NCI-H2107 (cell line): Measurements from ENCODE around the gene CDC42BPB.
"Not testable (repeated sequence)": the region's sequence is repeated elsewhere in the genome, so short reads cannot be mapped to it uniquely, and the experiment has no call there.

Source experiments
- DNase-seq: peaks from one replicate; lab custom pipeline; 2025; lab: John Stamatoyannopoulos, UW

Gene CDC42BPB

DNA sequence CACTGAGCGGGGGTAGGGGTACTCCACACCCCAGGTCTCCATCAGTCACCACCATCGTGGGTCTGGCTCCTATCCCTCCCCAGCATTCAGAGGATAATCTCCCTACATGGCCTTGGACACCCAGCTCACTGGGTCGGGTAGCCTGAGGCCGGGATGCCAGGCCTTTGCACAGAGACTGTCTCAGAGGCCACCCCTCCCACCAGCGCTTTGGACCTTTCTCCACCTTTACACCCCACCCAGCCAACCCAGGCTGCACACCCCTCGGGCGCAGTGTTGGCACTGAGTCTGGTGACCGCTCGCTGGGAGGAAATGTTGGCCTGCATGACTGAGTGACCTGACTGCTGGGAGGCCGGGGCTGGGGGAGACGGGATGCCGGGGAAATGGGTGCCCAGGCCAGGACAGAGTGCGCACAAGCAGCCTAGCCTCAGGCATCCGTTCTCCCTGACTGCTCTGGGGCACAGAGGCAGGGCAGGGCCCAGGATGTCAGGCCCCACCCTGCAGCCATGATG, 16.1 kb upstream of the CDC42BPB start:
- DNase-seq: no peak

DNA sequence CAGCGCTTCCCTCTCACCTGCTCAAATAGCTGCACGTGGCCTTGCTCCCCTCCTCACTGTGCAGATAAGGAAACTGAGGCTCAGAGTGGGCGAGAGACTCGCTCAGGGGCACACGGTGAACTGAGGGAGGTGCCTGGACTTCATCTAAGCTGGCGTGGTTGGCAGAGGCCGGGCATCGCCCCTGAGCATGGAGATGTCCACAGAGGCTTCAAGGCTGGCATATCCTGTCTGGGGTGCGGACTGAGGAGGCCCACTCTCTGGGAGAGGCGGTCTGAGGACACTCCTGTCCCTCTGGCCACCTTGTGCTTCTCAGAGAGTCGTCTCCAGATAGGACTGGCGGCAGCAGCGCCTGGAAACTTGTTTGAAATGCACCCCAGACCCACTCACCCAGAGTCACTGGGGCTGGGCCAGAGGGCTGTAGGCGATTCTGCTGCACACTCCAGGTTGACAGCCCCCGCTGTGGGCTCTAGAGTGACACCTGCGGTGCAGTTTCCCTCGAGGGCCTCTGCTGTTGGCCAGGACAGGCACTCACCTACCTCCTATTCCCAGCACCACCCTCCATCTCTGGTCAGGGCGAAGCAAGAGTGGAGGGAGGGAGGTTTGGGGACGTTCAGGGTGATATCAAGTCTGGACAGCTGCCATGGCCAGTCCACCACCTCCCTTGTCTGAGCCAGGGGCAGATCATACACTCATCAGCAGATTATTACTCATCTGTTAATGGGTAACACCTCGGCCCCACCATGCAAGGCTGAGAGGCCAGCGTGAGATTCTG, 15.4 kb upstream of the CDC42BPB start:
- DNase-seq: no peak

DNA sequence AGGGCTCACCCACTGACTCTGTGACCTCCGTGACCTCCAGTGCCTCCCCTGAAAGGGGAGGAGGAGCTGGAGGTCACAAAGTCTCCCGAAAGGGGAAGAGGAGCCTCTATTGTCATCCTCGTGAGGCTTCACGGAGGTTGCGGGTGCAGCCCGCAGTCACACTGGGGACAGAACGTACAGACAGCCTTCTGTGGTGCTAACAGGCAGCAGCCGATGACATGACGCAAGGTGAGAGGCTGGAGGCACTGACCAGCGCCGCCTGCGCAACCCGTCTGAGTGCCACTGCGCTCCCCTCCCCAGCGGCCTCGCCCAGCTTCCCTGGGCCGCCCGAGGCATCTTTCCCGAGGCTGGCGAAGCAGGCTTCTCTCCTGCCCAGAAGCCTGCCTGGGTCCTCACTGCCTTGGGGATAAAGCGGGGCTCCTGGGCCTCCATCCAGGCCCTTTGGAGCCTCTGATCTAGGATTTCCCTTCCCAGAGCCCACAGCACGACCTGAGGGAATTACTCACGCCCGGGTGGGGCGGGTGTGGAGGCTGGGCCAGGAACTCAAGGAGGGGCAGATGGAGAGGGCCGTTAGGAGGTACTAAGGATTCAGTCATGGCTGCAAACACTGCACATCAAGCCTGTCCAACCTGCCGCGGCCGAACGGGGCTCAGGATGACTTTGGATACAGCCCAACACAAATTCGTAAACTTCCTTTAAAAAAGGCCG, 14.3 kb upstream of the CDC42BPB start:
- DNase-seq: no peak

DNA sequence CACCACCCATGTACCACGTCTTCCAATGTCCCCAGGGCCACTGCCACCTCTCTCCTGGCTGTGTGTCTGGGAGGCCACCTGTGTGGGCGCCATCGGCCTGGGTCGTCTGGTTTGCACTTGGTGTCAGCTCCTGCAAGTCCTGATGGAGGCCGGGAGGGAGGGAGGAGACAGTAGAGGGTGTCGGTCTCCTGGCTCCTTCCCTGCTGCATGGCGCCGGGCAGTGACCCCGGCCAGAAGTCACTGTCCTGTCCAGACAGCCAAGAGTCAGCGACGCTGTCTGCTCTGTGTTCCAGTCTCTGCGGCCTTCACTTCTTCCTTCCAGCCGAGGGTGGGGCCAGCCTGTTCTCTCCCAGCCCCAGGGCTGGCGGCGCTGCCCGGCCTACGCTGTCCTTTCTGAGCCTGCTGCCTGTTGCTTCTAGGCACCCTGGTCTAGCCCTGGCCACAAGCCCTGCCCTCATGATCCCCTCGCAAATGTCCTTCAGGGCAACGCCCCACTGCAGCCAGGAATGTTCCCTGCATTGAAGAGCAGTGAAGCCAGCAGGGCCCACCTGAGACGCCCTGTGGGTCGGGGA, 13.7 kb upstream of the CDC42BPB start:
- no peak for DNase-seq

DNA sequence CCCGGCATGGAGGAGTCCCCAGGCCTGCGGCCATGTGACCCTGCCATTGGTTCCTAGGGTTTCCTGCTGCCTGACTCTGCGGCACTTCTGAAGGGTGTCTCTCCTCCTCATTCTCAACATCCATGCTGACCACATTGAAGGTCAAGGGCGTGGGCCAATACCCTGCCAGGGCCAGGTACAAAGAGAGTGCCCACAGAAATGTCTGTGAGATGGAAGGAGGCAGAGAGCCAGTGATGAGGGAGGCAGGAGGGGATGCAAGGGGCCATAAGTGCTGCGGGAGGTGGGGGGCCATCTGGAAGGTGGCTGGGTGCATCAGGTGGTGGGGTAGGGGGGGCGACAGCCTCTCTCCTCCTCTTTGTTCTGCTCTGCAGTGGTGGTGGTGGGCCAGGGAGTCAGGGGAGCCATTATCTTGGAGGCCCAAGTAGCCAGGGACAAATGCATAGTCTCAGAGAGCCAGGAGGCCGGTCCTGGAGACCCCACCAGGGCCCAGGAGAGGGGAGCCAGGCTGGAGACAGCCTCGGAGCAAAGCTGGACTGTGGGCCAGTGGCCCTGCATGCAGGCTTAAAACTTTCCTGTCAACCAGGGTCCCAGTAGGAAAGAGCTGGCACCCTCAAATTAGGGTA, 13.0 kb upstream of the CDC42BPB start:
- no peak for DNase-seq

DNA sequence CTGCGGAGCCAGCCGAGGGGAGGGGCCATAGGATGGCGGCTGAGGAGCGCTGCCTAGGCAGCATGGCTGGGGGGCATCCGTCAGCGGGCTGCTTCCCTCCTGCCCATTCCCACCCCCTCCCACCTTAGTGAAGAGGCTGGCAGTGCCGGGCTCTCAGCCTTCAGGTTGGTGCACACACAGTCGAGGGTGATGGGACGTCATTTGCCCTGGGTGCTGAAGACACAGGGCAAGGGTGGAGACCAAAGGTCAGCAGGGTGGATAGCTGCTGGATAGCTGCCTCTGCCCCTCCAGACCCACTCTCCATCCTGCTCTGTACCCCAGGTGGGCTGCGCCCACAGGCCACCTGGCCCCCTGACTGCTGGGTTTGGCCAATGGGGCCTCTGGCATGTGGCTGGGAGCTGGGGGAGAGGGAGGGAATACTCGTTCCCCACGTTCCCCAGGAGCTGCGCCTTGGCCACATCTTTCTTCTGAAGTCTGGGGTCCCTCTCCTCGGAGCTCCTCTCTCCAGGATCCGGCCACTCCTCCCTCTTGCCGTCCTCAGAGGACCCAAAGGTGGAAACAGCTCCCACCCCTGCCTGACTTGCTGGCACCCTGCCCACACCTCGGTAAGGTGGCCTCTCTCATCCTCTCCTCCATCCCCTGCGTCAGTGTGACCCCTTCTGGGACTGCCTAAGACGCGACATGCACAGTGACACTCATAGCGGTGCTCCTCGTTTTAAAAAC, 11.2 kb upstream of the CDC42BPB start:
- no peak for DNase-seq

DNA sequence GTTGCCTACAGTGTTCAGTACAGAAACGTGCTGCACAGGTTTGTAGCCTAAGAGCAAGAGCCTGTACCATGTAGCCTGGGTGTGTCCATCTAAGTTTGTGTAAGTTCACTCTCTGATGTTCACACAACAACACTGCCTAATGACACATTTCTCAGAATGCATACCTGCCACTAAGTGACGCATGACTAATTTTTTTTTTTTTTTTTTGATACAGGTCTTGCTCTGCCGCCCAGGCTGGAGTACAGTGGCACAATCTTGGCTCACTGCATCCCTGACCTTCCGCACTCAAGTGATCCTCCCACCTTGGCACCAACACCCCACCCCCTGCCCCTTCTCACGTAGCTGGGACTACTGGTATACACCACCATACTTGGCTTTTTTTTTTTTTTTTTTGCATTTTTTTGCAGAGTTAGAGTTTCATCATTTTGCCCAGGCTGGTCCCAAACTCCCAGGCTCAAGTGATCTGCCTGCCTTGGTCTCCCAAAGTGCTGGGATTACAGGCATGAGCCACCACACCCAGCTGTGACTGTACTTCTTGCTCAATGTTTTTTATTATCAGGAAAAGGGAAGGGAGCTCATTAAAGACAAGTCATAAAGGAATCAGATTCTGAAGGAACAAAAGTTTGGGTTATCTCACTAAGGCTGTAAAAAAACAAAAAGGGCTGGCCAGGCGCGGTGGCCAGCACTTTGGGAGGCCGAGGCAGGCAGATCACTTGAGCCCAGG, 10.0 kb upstream of the CDC42BPB start:
- DNase-seq: no peak

DNA sequence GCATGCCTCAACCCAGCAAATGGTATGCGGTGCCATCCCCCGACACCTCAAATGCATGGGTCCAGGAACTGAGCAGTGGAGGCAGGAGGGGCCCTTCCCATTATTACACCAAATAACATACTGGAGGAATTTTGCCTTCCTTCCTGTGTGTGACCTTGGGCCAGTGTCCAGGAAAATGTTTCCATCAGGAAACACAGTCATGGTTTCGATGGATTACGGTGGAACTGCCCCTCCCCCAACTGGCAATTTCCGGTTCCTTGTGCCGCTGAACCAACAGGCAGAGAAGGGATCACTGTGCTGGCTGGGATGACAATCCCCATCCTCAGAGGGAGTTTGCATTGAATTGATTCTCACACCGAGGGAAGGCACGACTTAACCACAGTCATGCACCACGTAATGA, 9.1 kb upstream of the CDC42BPB start:
- no peak for DNase-seq

DNA sequence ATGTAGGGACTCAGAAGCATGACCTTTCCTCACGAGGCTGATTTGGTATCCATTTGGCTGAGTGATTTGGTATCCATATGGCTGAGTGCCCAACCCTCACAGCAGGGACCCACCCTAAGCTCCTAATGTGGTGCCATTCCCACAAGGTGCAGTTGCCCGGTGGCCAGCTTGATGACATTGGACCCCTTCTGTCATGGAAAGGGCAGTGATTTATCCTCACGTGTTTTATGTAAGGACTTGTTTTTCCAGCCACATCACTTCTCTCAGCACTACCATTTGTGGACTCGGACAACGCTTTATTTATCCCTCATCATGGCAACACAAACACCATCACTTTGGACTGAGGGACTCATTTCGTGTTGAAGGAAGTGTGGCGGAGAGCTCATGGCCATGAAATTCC, 8.5 kb upstream of the CDC42BPB start:
- no peak for DNase-seq

DNA sequence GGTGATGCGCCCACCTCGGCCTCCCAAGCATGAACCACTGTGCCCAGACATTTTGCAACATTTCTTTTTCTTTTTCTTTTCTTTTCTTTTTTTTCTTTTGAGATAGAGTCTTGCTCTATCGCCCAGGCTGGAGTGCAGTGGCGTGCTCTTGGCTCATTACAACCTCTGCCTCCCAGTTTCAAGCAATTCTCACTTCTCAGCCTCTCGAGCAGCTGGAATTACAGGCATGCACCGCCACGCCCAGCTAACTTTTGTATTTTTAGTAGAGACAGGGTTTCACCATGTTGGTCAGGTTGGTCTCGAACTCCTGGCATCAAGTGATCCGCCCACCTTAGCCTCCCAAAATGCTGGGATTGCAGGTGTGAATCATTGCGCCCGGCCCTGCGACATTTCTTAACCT, 7.6 kb upstream of the CDC42BPB start:
- no peak for DNase-seq

DNA sequence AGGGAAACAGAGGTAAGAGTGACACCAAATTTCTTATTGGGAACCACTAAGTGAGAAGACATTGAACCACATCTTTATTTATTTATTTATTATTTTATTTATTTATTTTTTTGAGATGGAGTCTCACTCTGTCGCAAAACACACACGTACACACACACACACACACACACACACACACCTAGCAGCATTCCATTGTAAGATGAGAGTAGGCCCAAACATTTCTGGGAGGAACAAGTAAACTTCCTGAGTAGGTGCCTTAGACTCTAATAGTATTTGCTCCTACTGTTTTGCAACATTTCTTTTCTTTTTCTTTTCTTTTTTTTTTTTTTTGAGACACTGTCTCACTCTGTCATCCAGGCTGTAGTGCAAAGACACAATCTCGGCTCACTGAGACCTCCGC, 7.1 kb upstream of the CDC42BPB start:
- DNase-seq: no peak

DNA sequence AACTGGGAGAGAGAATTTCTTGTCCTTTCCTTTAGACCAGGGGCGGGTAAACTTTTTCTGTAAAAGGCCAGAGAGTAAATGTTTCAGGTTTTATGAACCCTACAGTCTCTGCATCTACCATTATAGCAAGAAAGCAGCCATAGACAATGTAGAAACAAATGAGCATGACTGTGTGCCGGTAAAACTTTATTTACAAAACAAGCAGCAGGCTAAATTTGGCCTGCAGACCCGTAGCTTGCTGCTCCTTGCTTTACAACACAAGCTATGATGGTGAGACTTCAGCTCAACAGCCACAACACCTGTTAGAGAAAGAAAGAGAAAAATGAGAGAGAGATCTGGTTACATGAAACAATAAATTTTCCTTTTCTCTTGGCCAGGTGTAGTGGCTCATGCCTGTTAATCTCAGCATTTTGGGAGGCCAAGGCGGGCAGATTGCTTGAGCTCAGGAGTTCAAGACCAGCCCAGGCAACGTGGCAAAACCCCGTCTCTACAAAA, 4.2 kb upstream of the CDC42BPB start:
- peak; percentile 60 for DNase-seq

DNA sequence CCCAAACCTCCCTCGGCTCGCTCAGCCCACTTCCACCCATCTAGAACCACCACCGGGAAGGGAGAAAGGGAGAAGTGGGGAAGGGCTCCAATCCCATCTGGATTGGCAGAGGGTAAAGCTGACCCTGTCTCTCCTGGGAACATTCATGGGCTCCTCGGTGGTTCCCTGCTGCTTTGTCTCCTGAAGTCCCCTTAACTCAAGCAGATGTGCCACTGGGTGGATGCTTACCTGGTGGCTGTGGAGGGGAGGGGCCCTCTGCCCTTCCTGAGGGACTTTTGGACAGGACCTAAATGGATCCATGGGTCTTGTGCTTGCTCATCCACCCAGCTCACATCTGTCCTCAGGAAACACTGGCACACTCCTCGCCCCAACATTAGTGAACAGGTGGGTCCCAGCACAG, 2.2 kb upstream of the CDC42BPB start:
- no peak for DNase-seq

DNA sequence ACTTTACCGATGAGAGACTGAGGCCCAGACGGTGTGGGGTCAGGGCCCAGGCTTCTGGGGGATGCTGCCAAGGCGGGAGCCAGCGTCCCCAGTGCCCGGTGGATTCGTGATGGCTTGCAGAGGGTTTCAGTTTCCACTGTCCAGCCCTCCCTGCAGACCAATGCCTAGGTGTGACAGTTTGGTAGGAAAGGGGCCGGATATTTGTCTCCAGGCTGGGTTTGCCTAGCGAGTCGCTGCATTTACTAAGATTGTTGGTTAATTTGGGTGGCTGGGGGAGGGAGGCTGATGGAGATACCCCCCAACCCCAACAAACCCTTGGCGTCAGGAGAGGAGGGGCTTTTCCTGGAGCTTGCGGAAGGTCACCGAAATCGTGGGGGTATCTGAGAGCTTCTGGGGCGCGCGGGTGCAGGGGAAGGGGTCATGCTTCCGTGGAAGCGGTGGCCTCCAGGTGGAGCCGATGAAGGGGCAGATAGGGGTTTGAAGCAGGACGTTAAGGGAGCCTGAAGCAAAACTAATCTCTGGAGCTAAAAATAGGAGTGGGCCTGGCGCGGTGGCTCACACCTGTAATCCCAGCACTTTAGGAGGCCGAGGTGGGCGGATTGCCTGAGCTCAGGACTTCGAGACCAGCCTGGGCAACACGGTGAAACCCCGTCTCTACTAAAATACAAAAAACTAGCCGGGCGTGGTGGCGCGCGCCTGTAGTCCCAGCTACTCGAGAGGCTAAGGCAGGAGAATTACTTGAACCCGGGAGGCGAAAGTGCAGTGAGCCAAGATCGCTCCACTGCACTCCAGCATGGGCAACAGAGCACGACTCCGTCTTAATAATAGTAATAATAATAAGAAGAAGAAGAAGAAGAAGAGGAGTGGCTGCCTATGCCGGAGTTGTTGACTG, 1.1 kb upstream of the CDC42BPB start:
- no peak for DNase-seq

DNA sequence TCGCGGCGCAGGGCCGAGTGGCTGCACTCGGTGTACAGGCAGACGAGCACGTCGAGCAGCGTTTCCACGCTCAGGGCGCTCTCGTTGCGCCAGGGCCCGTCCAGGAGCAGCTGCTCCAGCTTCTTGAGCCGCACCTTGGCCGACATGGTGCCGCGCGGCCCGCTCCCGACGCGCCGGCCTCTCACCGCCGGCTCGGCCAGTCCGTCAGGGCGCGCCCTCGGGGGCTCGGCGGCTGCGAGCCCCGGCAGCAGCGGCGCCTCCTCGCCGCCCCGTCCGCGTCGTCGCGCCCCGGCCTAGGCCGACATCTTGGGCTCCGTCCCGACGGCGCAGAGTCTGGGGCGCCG, 349 bp downstream of the CDC42BPB start:
- no peak for DNase-seq

DNA sequence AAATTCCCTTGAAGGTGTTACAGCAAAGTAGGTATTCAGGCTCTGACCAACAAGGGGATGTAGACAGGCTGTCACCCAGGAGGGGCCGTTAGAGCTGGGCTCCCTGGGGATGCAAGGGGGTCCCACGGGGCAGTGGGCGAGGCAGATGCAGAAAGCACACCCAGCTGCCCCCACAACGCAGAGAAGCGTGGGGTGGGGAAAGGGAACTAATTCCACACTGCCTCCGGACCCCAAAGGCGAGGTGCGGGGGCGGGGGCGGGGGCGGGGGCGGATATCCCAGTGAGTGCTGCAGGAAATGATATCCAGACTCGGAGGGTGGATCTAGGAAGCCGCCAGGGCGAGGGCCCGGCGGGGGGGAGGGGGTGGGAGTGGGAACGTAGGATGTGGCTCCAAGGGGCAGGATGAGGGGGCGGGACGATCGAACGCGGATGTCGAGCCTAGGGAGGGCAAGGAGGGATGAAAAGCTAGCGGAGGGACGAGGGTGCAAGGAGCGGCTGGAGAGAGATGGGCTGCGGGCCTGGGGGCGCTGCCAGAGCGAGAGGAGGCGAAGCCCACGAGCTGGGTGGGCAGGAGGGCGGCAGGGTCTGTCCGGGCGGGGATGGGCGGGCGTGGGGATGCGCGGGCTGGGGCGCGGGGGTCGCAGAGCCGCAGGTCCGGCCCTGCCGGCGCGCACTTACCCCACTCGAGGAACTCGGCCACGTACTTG, 874 bp downstream of the CDC42BPB start:
- peak; percentile 48 for DNase-seq

DNA sequence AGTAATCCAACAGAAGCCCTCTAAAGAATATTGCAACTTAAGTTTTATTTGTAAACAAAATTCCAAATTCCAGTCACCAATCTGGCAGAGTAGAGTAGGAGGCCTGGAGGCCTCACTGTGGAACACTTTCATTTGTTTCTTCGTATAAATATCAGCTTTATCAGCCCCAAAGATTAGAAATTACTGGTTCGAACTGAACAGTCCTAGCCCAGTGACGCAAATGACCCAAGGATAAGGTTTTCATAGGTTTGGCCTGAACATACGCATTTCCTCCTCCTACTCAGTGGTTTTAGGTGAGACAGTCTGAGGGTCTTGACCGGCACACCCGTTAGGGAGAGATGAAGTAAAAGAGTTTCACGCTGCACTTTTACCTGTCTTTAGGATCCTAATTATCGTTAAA, 1.7 kb downstream of the CDC42BPB start:
- DNase-seq: no peak

DNA sequence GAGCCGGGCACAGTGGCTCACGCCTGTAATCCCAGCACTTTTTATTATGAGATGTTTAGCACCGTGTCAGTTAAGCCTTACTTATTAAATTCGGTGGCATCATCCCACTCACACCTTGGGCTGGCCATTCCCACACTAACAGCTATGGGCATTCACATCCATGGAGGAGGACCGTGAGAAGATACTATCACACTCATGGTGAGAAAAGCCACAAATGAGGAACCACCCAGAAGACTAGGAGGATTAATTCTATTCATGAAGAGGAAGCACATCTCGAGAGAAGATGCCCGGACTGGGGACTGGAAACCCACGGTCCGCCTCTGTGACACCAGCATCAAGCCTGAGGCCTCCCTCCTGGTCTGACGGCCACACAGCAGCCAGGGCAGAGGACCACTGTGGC, 4.9 kb downstream of the CDC42BPB start:
- no peak for DNase-seq

DNA sequence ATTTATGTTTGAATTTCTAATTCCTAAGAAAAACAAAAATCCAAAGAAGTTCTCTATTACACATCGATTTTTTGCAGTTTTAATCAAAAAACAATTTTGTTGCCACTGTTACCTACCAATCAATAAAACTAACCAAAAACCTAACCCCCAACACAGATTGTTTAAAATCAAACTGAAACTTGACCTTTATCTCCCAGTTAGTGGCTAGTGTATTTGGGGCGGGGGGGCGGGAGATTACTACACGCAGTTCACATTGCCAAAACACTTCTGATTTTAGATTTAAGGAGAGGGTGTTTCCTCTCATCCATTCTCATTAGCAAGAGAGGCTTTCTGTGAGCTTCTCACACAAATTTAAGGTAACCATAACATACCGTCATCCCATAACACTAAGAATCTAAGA, 6.4 kb downstream of the CDC42BPB start:
- DNase-seq: no peak

DNA sequence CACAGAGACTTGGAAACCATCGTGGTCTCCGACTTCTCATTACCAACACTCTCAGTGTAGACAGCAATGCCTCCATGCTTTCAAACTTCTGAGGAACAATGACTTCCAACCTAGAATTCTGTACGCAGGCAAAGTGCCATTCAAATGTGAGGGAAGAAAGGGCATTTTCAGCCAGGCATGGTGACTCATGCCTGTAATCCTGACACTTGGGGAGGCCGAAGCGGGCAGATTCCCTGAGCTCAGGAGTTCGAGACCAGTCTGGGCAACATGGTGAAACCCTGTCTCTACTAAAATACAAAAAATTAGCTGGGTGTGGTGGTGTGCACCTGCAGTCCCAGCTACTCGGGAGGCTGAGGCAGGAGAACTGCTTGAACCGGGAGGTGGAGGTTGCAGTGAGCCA, 9.9 kb downstream of the CDC42BPB start:
- DNase-seq: not testable (repeated sequence)
